ENCODE results near the gene EDA2R. TPM values are rescaled to one million over a fixed set of nuclear protein-coding genes. Genes with fewer than 3 reads are reported as not detected.
A peak's percentile ranks its signal among the peaks of the same experiment; 100 is the strongest.

EDA2R gene
- total RNA-seq, 1 donor from 2014 or later: 0.43 TPM

DNA sequence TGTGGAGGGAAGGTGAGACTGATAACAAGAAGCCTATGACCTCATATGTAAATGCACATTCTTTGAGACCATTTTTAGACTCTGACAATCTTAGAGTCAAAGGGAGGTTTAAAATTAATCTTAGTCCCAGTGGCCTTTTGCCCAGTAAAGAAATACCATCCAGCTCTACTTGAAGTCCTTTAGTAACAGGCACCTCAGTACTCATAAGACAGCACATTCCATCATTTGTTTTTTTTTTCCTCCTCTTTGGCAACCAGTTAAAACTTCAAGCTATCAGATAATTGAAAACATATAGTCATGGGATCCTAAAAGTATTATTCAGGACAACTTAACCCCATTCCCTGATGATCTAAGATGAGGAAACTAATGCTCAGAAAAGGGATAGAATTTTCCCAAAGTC, 4.6 kb downstream of the EDA2R start:
- Histone ChIP-seq H3K36me3 (no peaks in the 10 kb centered on the region), H3K27ac (peak overlapping the region; percentile 43 to 49), H3K4me3 (no peak overlapping the region), H3K4me1 (peaks cover 0 to 4% of the 10 kb centered on the region in 2 donors), H3K27me3 (no peaks in the 10 kb centered on the region), H3K9me3 (no peaks in the 10 kb centered on the region)
- no peak for DNase-seq (ENCODE audit: low spot score in 2 of 2)
- TF ChIP-seq, protein P1, sequence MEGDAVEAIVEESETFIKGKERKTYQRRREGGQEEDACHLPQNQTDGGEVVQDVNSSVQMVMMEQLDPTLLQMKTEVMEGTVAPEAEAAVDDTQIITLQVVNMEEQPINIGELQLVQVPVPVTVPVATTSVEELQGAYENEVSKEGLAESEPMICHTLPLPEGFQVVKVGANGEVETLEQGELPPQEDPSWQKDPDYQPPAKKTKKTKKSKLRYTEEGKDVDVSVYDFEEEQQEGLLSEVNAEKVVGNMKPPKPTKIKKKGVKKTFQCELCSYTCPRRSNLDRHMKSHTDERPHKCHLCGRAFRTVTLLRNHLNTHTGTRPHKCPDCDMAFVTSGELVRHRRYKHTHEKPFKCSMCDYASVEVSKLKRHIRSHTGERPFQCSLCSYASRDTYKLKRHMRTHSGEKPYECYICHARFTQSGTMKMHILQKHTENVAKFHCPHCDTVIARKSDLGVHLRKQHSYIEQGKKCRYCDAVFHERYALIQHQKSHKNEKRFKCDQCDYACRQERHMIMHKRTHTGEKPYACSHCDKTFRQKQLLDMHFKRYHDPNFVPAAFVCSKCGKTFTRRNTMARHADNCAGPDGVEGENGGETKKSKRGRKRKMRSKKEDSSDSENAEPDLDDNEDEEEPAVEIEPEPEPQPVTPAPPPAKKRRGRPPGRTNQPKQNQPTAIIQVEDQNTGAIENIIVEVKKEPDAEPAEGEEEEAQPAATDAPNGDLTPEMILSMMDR (IDR thresholded peaks at IDR 0.05): no peak
- intact Hi-C loops (cut with DNase I): no loop called here

DNA sequence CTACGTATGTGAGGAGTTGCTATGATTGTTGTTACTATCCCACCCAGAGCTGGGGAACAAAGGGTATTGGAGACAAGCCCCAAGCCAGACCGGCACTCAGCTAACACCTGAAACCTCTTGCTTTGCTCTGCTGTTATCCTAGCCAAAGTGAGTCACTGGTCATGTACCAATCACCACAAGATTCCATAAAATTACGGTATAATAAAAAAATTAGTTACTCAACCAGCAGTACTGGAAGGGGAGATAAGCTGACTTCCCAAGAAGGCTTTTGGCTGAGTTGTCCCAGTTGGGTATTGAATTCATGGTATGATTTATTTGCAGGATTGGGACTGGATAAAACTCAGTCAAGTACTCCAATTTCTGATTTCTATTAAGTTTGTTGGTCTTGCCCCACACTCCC, 5.3 kb downstream of the EDA2R start:
- Histone ChIP-seq H3K9me3 (no peaks in the 10 kb centered on the region), H3K4me3 (peak overlapping the region in 1 of 2 donors; percentile 8), H3K27ac (peak overlapping the region; percentile 43 to 49), H3K36me3 (no peaks in the 10 kb centered on the region), H3K27me3 (no peaks in the 10 kb centered on the region), H3K4me1 (peaks cover 0 to 4% of the 10 kb centered on the region in 2 donors)
- TF ChIP-seq, protein P1 (IDR thresholded peaks at IDR 0.05): no peak
- intact Hi-C loops (cut with DNase I): no loop called here
- no peak for DNase-seq (ENCODE audit: low spot score in 2 of 2)

DNA sequence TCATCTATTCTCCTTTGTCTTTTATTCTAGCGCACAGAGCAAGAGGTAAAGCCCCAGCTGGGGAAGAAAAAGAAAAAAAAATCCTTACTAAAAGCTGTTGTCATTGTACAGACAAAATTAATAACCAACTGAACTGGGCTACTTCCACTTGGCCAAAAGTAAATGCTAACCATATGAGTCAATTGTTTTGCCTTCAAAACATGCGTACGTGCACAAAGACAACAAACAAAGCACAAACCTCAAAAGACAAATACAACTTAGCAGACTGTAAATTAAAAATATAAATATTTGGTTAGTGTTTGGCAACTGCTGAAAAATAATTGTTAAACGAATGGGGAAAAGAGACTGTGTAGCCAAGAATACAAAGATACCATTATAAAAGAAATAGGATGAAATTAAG, 5.9 kb downstream of the EDA2R start:
- Histone ChIP-seq H3K4me1 (peaks cover 0 to 4% of the 10 kb centered on the region in 2 donors), H3K36me3 (no peaks in the 10 kb centered on the region), H3K27ac (peak overlapping the region; percentile 37 to 43), H3K4me3 (peak overlapping the region in 1 of 2 donors; percentile 8), H3K9me3 (no peaks in the 10 kb centered on the region), H3K27me3 (no peaks in the 10 kb centered on the region)
- TF ChIP-seq, protein P1 (IDR thresholded peaks at IDR 0.05): no peak
- no peak for DNase-seq (ENCODE audit: low spot score in 2 of 2)
- intact Hi-C loops (cut with DNase I): no loop called here

DNA sequence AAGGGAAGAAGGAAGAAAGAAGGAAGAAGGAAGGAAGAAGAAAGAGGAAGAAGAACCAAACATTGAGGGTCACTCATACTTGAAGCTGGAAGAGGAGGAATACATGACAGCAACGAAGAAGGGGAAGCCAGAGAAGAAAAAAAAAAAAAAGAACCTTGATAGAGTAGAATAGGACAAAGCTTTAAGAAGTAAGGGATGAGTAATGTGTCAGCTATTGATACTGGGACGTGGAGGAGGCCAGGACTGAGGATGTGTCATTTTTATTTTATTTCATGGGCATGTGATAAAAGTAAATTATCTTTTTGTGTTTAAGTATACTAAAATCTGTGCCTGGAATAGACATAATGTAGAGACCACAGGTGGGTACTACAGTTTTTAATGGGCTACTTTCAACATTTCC, 6.4 kb downstream of the EDA2R start:
- intact Hi-C loops (cut with DNase I): no loop called here
- TF ChIP-seq, protein P1 (IDR thresholded peaks at IDR 0.05): no peak
- Histone ChIP-seq H3K27me3 (no peaks in the 10 kb centered on the region), H3K4me1 (peaks cover 0 to 2% of the 10 kb centered on the region in 2 donors), H3K4me3 (no peak overlapping the region), H3K36me3 (no peaks in the 10 kb centered on the region), H3K27ac (peak overlapping the region; percentile 37 to 43), H3K9me3 (no peaks in the 10 kb centered on the region)
- DNase-seq (ENCODE audit: low spot score in 2 of 2): no peak

DNA sequence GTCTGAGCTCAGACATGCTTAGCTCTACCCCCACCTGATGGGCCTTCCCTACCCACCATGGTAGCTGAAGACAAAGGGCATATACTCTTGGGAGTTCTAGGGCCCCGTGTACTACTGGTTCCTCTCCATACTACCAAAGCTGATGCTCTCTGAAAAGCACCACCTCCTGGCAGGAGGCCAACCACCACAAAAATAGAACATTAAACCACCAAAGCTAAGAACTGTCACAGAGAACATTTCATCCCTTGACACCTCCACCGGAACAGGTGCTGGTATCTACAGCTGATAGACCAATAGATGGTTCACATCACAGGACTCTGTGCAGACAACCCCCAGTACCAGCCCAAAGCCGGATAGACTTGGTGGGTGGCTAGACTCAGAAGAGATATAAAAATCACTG, 13.4 kb downstream of the EDA2R start:
- Histone ChIP-seq H3K36me3 (no peaks in the 10 kb centered on the region), H3K27me3 (no peaks in the 10 kb centered on the region), H3K27ac (no peak overlapping the region), H3K9me3 (no peaks in the 10 kb centered on the region), H3K4me3 (no peak overlapping the region), H3K4me1 (no peaks in the 10 kb centered on the region)
- intact Hi-C loops (cut with DNase I): no loop called here
- no peak for DNase-seq (ENCODE audit: low spot score in 2 of 2)
- TF ChIP-seq, protein P1 (IDR thresholded peaks at IDR 0.05): no peak

DNA sequence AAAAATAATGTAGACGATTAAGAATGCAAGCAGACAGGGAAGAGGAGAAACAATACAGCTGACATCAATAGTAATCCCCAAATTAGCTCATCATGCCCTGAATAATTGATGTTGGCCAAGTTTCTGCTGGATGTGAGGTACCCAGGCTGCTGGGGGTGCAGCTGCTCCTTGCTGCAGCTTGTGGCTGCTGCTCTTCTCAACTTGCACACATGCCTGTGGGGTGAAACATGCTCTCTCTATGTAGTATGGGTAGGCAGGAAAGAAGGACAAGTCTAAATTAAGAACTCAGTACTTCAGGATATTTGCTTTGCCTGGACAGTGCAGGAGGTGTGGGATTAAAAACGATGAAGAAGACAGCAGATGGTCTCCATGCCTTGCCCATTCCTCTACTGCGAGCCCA, 16.7 kb downstream of the EDA2R start:
- no peak for DNase-seq (ENCODE audit: low spot score in 2 of 2)
- intact Hi-C loops (cut with DNase I): no loop called here
- no peaks in the 10 kb centered on the region for H3K36me3 ChIP-seq
- no peak overlapping the region for H3K27ac ChIP-seq
- TF ChIP-seq, protein P1 (IDR thresholded peaks at IDR 0.05): no peak
- H3K9me3 ChIP-seq: no peaks in the 10 kb centered on the region
- no peaks in the 10 kb centered on the region for H3K4me1 ChIP-seq
- no peak overlapping the region for H3K4me3 ChIP-seq
- H3K27me3 ChIP-seq: no peaks in the 10 kb centered on the region

Data from ascending aorta (tissue), 2 donors.